Testis (tissue), 3 donors: ENCODE data around the gene SLC16A14. TPM values are rescaled to one million over a fixed set of nuclear protein-coding genes. Genes with fewer than 3 reads are reported as not detected.

ENCODE experiments used
- DNase-seq: peaks from one replicate; pipeline ENCODE4 v3.0.0-alpha.2; 2019
- H3K27ac ChIP-seq, 2 donors: fragments of 200-600 bp; sonication (generic); one replicate each; pipeline ENCODE4 v1.5.1; 2019
- H3K27me3 ChIP-seq: fragments of 200-600 bp; sonication (generic); one replicate; pipeline ENCODE4 v1.5.1; 2019
- H3K36me3 ChIP-seq: fragments of 200-600 bp; sonication (generic); one replicate; pipeline ENCODE4 v1.5.1; 2017; ENCODE audit warnings: low read depth; ENCODE audit errors: missing control alignments
- H3K4me1 ChIP-seq: fragments of 200-600 bp; sonication (generic); one replicate; pipeline ENCODE4 v1.5.1; 2019
- H3K4me3 ChIP-seq, 2 donors: fragments of 200-600 bp; sonication (generic); one replicate each; pipeline ENCODE4 v1.5.1; 2017 to 2019
- H3K9me3 ChIP-seq: fragments of 200-600 bp; sonication (generic); one replicate; pipeline ENCODE4 v1.5.1; 2017
- CTCF ChIP-seq, 3 experiments: fragments of 450-650 bp in 2 of 3; fragments of 200-600 bp in 1 of 3; sonication (generic) in 1 of 3; IDR thresholded peaks; one replicate each; pipeline ENCODE4 v1.5.1; 2016 to 2019; ENCODE audit warnings: antibody characterized with exemption in 3 of 3, mild to moderate bottlenecking in 2 of 3, moderate library complexity in 1 of 3
- POLR2A ChIP-seq: fragments of 450-650 bp; IDR thresholded peaks from one replicate; pipeline ENCODE4 v1.6.1; 2017; ENCODE audit warnings: antibody characterized with exemption, mild to moderate bottlenecking, moderate library complexity
- WGBS, 2 donors: methylation state at CpG; one replicate each; pipeline ENCODE4 v1.1.5; 2018; 5-methylcytosine and 5-hydroxymethylcytosine counted together
- intact Hi-C: fragments of 100-400 bp; cut with DNase I; formaldehyde crosslinking; loops from one replicate; pipeline ENCODE4 v1.15.1; 2023; ENCODE audit warnings: low total_unique reads
- polyA plus RNA-seq: library from polyadenylated mRNA; stranded (reverse); fragments of 350-450 nt; fragmentation: Illumina TruSeq; extraction: RNeasy Lipid Tissue Mini Kit (QIAGEN cat#74804); gene quantifications from one replicate; pipeline ENCODE4 v1.2.3, GENCODE V29; 2014; ENCODE audit warnings: low read depth, low replicate concordance; ENCODE audit not compliant: insufficient read depth
- total RNA-seq, 2 donors: library from RNA; depleted of rRNA; stranded (reverse); fragments of >200 nt; gene quantifications; one replicate each; pipeline ENCODE4 v1.2.3, GENCODE V29; 2016

SLC16A14 gene
- total and polyA plus RNA-seq, 3 donors from 2014 or later = 1.4 to 2.8 (median 2.0) TPM

GRCh38 chr2:230046491-230046890 is 22.2 kb downstream of the SLC16A14 start:
- no peaks in the 10 kb centered on the region for H3K9me3 ChIP-seq
- no peak overlapping the region for H3K4me3 ChIP-seq
- TF ChIP-seq POLR2A (no peak), CTCF (IDR thresholded peaks at IDR 0.05) (no peak)
- intact Hi-C loops = no loop called here
- no peak overlapping the region for H3K27ac ChIP-seq
- H3K27me3 ChIP-seq = no peaks in the 10 kb centered on the region
- no peaks in the 10 kb centered on the region for H3K36me3 ChIP-seq
- 77 to 88% methylated on average over 16 of the region's 16 CpGs for WGBS, 2 donors
- no peak for DNase-seq
- H3K4me1 ChIP-seq = no peaks in the 10 kb centered on the region

DNA sequence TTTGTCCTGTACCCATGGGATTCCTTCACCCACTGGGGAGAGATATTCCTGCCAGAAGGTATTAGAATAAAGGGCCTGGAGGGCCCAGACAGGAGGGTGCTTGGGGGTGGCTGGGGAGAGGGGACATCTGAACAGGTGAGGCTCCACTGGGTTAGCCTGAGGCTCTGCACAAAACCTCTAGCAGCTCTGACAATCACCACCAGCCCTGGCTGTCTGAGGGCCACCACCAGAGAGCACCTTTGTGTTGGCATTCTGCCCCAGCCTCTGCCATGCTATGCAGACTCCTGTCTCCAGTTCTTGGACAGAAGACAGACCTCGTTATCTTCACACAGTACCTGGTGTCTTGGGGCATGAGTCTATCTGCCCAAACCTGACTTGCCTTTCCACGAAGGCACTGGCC is 25.3 kb downstream of the SLC16A14 start:
- WGBS, 2 donors = 90 to 100% methylated on average over 2 of the region's 2 CpGs
- DNase-seq = no peak
- H3K36me3 ChIP-seq = no peaks in the 10 kb centered on the region
- H3K4me3 ChIP-seq = no peak overlapping the region
- no peaks in the 10 kb centered on the region for H3K27me3 ChIP-seq
- intact Hi-C loops = no loop called here
- no peak overlapping the region for H3K27ac ChIP-seq
- H3K9me3 ChIP-seq = no peaks in the 10 kb centered on the region
- no peaks in the 10 kb centered on the region for H3K4me1 ChIP-seq
- no peak for TF ChIP-seq POLR2A
- TF ChIP-seq CTCF (IDR thresholded peaks at IDR 0.05) = no peak

DNA sequence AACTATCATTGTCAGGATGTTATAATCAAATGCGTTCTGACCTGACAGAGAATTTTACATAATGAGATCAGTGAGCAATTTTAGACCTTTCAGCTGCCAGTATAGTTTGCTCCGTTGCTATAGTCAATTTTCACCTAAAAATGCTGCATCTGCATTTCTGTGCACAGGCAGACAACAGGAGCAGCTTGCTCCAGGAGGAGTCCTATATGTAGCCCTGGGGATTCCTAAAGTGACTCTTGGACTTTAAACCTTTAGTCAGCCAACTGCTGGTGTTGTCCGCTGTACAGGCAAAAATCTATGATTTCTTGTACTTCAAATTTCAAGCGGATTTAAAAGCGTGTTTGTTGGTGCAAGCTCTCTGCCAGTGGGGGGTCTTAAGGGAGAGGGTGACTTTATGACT is 25.7 kb downstream of the SLC16A14 start:
- no peak overlapping the region for H3K27ac ChIP-seq
- no peak overlapping the region for H3K4me3 ChIP-seq
- TF ChIP-seq POLR2A (no peak), CTCF (IDR thresholded peaks at IDR 0.05) (no peak)
- no peaks in the 10 kb centered on the region for H3K27me3 ChIP-seq
- H3K4me1 ChIP-seq = no peaks in the 10 kb centered on the region
- no peak for DNase-seq
- H3K36me3 ChIP-seq = no peaks in the 10 kb centered on the region
- intact Hi-C loops = no loop called here
- WGBS, 2 donors = 95 to 98% methylated on average over 5 of the region's 5 CpGs
- no peaks in the 10 kb centered on the region for H3K9me3 ChIP-seq

DNA sequence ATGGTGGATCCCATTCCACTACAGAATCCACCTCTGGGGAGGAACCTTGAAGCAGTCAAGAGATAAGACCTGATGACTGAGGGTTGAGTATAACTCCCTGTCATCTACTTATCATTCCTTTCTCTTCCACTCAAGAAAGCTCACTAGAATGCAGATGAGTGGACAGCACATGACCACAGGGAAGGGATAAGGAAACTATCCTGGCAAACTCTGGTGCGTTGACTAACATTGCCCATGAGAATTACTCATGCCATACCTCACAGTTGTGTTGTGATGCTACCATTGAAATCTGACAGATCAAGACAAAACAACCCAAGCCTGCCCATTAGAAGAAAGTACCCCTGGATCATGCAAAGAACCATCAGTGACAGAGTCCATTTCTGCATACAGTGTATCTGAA is 26.5 kb downstream of the SLC16A14 start:
- H3K36me3 ChIP-seq = no peaks in the 10 kb centered on the region
- H3K27me3 ChIP-seq = no peaks in the 10 kb centered on the region
- intact Hi-C loops = no loop called here
- WGBS, 2 donors = 97 to 100% methylated on average over 1 of the region's 1 CpG
- no peak for DNase-seq
- no peak overlapping the region for H3K27ac ChIP-seq
- no peaks in the 10 kb centered on the region for H3K9me3 ChIP-seq
- no peak for TF ChIP-seq POLR2A
- no peak for TF ChIP-seq CTCF (IDR thresholded peaks at IDR 0.05)
- no peak overlapping the region for H3K4me3 ChIP-seq
- H3K4me1 ChIP-seq = no peaks in the 10 kb centered on the region

DNA sequence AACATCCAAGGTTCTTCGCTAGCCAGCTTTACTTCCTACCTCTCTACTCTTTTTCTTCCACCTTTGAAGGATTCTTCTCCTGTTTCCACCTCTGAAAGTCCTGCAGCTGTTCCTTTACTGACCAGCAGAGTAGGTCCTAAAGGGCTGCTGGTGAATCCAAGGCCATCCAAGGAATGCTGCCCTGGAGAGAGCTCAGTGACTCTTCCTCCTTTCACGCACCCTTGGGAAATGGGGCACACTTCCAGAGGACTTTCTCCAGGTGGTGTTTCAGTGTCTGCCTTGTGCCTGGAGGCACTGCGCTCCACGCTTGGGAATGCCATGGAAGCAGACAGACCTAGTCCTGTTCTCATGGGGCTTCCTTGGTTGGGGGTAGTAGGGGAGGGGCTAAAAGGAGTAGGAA is 45.4 kb downstream of the SLC16A14 start:
- 91 to 92% methylated on average over 4 of the region's 4 CpGs for WGBS, 2 donors
- Histone ChIP-seq H3K4me1 (no peaks in the 10 kb centered on the region), H3K36me3 (no peaks in the 10 kb centered on the region), H3K27me3 (no peaks in the 10 kb centered on the region), H3K27ac (no peak overlapping the region), H3K9me3 (no peaks in the 10 kb centered on the region), H3K4me3 (no peak overlapping the region)
- intact Hi-C loops = no loop called here
- no peak for DNase-seq
- TF ChIP-seq CTCF (IDR thresholded peaks at IDR 0.05) (no peak), POLR2A (no peak)
